AG08396 (cell line): Measurements from ENCODE around the gene CHDH.

Source experiments
- DNase-seq: peaks from one replicate; pipeline ENCODE4 v3.0.0; 2012; ENCODE audit warnings: low spot score, mixed read lengths

The CHDH gene

GRCh38 chr3:53808496-53808895 lies 37.7 kb downstream of the CHDH start:
- no peak for DNase-seq

GRCh38 chr3:53807117-53807810 lies 39.0 kb downstream of the CHDH start:
- DNase-seq = no peak

DNA sequence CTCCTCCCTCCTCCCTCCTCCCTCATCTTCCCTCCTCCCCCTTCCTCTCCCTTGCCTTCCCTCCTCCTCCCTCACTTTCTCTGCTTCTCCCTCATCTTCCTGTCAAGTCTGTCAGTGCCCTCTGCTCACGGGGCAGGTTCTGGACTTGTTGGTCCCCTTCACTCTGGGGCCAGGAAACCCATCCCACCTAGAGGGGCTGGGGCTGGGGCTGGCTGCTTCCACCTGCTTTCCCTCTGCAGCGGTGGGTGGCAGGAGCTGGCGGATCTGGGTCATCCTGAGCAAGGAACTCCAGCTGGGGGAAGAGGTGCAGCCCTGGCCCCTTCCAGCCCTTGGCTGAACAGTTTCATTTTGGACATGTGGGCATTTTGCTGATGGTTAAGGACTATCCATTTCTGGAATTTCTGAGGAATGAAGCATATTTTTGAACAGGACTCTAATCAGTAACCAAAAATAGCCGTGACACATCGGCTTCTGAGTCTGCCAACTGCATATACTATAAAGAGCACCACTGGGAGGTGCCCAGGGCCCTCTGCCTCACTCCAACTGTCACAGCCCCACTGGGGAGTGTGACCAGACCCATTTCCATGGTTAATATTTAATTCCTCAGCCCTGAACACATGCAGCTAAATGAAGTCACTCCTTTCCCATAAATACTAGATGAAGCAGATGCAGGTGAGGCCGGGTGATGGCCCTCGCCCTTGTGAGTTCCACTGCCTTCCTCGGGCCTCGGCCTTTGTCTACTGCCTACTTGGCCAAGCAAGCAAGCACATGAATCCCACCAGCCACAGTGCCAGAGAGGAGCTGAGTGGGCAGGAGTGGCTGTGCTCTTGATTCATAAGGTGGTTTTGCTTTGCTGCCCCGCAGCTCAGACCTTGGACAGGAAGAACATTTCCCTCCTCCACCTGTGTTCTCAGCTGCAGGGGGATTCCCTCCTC lies 39.8 kb downstream of the CHDH start:
- DNase-seq = peak; percentile 76

DNA sequence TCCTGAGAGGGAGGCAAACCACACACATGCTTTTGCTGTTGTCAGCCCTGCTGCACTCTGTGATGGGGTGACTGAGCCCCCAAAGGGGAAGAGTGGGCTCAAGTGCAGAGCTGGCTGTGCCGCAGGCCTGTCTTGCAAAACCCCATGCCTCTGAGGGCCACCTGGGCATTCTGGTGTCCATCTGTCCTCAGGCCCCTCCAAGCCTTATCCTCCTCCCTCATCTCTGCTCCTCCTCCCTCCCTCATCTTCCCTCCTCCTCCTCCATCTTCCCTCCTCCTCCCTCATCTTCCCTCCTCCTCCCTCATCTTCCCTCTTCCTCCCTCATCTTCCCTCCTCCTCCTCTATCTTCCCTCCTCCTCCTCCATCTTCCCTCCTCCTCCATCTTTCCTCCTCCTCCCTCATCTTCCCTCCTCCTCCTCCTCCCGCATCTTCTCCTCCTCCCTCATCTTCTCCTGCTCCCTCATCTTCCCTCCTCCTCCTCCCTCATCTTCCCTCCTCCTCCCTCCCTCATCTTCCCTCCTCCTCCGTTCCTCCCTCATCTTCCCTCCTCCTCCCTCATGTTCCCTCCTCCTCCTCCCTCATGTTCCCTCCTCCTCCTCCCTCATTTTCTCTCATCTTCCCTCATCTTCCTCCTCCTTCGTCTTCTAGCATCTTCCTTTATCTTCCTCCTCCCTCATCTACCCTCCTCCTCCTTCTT lies 40.6 kb downstream of the CHDH start:
- no peak for DNase-seq

- peak; percentile 88 for DNase-seq
Observed at GRCh38 chr3:53804697-53805462, 41.3 kb downstream of the CHDH start.

- no peak for DNase-seq
Observed at GRCh38 chr3:53803816-53804695, 42.2 kb downstream of the CHDH start.

DNA sequence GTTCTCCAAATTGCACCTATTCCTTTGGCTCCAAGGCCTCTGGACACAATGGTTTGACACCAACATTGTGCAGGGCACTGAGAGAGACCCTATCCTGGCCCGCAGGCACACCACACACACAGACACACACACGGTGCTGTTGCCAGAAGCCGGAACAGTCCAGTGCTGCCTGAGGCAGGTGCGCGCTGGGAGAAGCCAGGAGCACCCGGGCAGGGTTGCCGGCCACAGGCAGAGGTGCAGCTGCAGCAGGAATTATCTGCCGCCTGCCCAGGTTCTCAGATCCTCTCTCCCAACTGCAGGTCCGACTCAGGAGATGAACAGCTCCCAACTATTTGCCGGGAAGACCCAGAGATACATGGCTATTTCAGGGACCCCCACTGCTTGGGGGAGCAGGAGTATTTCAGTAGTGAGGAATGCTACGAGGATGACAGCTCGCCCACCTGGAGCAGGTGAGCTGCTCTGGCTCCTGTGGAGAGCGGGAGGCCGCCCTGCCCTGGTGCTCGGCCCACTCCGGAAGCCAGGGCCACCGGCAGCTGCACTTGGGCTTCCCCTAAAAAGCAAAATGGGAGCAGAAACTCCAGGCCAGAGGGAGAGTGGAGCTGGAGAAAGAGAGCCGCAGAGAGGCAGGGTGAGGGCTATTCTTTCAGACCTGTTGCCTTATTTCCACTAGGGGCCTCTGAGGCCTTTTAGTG lies 42.9 kb downstream of the CHDH start:
- no peak for DNase-seq

- no peak for DNase-seq
Observed at GRCh38 chr3:53802256-53802880, 43.9 kb downstream of the CHDH start.

DNA sequence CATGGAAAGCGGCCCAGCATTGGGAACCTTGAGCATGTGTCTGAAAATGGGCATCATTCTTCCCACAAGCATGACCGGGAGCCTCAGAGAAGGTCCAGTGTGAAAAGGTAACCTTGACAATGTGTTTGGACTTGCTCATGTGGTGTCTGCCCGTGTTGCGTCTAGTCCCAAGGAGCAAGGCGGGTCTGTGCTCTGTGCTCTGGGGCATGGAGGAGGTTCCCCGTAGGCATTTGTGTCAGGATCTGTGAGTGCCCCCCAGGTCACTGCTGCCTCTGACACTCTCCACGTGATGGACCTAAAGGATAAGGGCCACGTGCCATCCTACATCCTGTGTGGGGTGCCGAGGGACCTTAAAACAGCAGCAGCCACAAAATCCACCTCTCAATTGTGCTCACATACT lies 44.9 kb downstream of the CHDH start:
- no peak for DNase-seq

- no peak for DNase-seq
Observed at GRCh38 chr3:53800041-53800906, 45.9 kb downstream of the CHDH start.

GRCh38 chr3:53799338-53799865 lies 46.8 kb downstream of the CHDH start:
- DNase-seq = no peak

DNA sequence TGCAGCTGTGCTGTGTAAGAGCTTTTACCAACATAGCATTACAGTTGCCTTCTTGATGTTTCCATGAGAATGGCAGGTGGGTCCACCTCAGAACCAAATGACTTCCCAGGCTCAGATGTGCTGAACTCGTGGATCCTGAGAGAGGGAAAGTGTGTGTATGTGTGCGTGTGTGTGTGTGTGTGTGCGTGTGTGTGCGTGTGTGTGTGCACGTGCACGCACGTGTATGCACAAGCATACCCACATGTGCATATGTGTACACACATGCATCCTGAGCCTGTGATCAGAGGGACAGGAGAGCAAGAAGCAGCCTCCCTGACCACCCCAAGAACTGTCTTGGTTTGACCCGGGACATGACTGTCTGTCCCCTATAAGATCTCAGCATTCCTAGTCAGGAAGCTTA lies 48.1 kb downstream of the CHDH start:
- no peak for DNase-seq

GRCh38 chr3:53795789-53796560 lies 50.2 kb downstream of the CHDH start:
- no peak for DNase-seq

DNA sequence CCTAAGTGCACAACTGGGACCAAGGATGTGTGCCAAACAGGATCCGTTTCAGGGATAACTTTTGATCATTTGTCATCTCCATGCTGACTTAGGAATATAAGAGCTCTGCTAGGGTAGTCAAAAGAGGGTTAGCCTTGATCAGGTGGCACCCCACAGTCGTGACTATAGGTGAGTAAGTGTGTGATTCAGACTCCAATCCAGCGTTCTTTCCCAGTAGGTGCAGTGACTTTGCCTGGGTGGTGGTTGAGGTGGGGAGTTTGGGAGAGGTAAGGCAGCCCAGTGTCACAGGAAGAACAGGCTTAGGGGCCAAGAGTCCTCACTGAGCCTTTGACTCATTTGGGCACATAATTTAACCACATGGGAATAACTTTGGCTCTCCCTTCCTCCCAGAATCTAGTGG lies 51.0 kb downstream of the CHDH start:
- no peak for DNase-seq

GRCh38 chr3:53794597-53794996 lies 51.6 kb downstream of the CHDH start:
- DNase-seq = peak; percentile 58

DNA sequence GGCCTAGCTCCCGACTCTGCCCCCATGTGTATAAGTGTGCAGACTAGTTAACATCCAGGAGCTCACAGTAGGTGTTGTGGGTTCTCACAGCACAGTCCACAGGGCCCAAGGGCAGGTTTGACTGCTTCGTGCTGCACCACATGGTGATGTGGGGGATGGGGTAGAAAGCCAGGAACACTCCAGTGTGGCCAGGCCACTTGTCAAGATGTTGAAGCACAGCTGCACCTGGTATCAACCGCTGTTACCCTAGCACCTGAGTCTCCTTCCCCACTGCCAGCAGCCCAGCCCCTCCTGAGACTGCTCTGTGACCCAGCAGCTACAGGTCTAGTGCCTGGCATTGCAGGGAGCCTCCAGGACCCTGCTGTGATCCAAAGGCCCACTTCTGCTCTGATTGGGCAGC lies 53.4 kb downstream of the CHDH start:
- DNase-seq = no peak

DNA sequence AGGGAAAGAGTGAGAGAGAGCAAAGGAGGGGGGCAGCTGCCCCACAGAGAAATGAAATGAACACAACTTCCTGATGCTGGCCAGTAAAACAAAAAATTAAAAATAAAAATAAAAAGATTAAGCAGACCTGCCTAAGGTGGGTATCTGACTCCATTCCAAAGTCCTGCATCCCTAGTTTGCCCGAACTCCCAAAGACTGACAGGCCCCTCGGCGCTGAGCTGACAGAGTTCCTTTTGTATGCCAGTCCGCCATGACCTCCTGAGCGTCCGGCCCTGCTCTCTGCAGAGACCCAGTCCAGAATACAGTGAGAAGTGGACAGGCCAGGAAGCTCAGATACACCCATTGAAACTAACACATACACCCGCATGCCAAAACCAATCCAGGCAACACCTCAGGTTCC lies 54.9 kb downstream of the CHDH start:
- no peak for DNase-seq

- DNase-seq = no peak
Observed at GRCh38 chr3:53790470-53790869, 55.7 kb downstream of the CHDH start.
